Measurements from ENCODE around the gene ISCU.

DNA sequence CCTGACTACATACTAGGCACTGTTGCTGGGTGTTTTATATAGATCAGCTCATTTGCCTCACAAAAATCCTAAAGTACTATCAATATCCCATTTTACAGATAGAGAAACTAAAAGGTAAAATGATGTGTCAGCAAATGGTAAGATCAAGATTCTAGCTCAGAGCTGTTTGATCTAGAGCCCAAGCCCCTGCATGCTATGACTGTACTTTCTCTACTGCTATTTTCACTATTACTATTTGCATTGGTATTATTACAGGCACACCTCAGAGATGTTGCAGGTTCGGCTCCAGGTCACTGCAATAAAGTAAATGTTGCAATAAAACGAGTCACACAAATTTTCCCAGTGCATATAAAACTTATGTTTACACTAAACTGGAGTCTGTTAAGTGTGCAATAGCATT, 10.9 kb downstream of the ISCU start:
- TF ChIP-seq, protein P1, sequence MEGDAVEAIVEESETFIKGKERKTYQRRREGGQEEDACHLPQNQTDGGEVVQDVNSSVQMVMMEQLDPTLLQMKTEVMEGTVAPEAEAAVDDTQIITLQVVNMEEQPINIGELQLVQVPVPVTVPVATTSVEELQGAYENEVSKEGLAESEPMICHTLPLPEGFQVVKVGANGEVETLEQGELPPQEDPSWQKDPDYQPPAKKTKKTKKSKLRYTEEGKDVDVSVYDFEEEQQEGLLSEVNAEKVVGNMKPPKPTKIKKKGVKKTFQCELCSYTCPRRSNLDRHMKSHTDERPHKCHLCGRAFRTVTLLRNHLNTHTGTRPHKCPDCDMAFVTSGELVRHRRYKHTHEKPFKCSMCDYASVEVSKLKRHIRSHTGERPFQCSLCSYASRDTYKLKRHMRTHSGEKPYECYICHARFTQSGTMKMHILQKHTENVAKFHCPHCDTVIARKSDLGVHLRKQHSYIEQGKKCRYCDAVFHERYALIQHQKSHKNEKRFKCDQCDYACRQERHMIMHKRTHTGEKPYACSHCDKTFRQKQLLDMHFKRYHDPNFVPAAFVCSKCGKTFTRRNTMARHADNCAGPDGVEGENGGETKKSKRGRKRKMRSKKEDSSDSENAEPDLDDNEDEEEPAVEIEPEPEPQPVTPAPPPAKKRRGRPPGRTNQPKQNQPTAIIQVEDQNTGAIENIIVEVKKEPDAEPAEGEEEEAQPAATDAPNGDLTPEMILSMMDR (IDR thresholded peaks at IDR 0.05): no peak
- TF ChIP-seq POLR2A (IDR thresholded peaks at IDR 0.05): no peak
